Activated T-helper 1 cell treated with anti-CD3 and anti-CD28 coated beads, Interleukin-2, amount 50 U/mL, for 16 hours (primary cell): ENCODE data around the gene CEACAM3.
"Not testable (repeated sequence)": the region's sequence is repeated elsewhere in the genome, so short reads cannot be mapped to it uniquely, and the experiment has no call there.

Experiments used
- DNase-seq, 2 donors: peaks; one replicate each; pipeline ENCODE4 v3.0.0-alpha.2; 2020; ENCODE audit warnings: low read depth in 1 of 2, low spot score in 1 of 2

The CEACAM3 gene

DNA sequence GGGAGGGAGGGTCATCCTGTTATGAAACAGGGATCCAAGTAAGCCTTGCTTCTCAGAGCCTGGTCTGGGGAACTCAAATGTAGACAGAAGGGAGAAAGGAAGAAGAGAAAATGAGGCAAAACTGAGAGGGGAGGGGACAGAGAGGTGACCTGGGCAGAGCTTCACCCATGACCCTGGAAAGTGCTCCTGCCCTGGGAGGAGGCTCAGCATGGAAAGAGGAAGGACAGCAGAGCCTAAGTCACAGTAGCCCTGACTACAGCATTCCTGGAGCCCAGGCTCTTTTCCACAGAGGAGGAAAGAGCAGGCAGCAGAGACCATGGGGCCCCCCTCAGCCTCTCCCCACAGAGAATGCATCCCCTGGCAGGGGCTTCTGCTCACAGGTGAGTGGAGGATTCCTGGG, at the start of gene CEACAM3:
TSS of gene CEACAM3 (plus strand) at position 226 of the 400 bp plus-strand sequence. CDS start at position 317, 91 bp downstream.
- no peak for DNase-seq

DNA sequence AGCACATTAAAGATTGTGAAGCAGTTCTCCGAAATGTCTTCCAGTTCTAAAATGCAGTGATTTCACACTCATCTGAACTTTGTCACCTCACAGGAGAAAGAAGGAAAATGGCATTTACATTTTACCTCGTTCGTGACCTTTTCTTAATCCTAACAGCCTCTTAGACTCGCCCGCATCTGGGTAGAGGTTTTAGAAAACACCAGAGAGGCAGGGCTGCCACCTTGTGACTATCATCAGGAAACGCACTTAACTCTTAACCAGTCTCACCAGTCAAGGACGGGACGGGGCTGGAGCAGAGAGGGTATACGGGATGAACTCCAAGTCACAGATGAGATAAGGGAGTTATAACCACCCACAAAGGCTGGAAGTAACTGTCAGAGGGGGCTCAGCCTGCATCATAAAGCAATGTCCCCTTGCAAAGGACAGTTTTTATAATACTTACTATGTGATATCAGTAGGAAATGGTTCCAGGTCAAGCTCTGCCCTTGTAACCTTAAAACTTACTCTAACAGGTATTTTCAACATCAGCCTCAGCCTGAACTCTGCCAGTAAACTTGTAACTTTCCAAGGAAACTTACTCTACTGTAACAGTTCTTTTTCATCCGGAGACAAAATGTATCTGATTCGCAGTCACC, 49.7 kb upstream of the CEACAM3 start:
- peak in 1 of 2 donors; percentile 10 for DNase-seq

DNA sequence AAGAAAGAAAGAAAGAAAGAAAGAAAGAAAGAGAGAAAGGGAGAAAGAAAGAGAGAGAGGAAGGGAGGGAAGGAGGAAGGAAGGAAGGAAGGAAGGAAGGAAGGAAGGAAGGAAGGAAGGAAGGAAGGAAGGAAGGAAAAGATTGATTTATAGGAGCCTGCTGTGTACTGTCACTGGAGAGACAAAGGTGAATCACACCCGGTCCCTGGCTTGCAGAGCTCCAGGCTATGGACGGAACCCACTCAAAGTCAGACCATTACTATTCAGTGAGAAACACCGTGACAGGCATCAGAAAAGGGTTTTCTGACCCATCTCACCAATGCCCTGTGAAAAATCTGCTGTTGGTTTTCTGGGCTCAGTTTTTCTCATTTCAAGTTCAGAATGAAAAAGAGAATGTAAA, 48.4 kb upstream of the CEACAM3 start:
- DNase-seq: no peak

DNA sequence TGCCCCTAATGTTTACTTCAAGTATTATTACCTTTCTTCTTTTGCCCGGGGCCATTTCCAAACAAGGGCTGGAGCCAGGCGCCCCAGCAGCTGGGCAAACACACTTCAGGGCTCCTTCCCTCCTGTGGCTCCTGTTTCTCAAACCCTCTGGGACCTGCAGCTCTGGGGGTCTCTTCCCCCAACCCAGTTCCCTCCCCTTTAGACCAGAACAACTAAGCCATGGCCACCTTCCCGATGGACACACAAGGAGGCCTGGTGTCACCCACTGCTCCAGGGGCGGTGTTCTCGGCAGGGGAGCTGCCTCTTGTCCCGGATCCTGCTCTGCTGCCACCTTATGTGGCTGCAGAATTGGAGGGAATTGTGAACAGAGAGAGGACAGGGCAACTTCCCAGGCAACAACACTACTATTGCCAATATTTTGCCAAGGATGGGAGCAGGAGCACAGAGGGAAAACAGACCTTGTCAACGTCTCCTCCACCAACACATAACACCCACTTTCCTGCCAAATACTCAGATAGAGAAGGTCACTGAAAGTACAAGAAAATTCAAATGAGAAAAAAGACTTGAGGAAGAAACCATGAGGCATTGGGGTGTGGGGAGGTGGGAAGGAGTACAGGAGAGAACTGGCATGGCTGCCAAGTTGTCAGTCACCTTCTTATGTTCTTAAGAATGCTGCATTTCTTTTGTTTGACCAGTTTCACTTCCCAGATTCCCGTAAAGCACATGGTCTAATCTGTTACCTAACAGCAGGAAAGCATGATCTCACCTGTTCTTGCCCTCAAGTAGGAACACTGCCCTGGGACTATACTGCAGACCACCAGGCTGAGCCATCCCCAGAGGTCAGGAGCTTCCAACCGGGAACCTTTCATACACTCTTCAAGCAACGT, 45.9 kb upstream of the CEACAM3 start:
- DNase-seq: not testable (repeated sequence)

DNA sequence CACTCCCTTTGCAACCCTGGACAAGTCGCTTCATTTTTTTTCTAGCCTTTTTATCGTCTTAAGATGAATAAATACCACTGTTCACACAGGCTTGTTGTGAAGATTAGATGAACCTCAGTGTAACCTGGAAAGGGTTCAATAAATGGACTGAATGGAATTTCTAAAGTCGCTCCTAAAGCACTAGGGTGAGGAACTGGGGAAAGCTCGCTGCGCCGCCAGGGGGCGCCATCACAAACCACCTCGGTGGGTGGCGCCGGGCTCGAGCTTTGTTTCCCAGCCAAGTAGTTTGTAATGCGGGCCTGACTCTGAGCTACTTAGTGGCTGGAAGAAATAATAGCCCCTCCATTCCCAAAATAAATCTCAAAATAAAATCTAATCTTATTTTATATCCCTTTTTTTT, 43.2 kb upstream of the CEACAM3 start:
- peak; percentile 64 to 66 for DNase-seq

DNA sequence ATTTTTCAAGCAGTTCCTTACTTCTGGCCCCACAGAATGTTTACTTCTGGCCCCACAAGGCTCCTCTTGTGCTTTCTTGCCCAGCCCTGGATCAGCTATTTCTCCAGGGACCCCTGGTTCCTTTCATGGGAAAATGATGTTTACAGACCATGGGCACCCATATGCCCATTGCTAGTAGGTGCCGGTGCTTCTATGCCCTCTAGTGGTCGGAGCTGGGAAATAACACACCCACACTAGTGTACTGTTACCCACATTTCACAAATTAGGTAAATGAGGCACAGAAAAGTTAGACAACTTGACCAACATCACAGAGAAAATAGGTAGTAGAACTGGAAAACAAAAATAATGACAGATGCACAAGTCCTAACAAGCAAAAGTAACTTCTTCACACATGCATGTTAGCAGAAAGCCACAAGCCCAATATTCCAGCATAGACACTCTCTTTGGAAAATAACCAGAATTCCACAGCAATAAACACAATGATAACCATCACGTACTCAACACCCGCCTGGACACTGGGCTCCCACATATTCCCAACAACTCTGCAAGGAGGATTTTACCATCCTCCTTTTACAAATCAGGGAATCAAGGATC, 42.4 kb upstream of the CEACAM3 start:
- peak; percentile 41 to 49 for DNase-seq

DNA sequence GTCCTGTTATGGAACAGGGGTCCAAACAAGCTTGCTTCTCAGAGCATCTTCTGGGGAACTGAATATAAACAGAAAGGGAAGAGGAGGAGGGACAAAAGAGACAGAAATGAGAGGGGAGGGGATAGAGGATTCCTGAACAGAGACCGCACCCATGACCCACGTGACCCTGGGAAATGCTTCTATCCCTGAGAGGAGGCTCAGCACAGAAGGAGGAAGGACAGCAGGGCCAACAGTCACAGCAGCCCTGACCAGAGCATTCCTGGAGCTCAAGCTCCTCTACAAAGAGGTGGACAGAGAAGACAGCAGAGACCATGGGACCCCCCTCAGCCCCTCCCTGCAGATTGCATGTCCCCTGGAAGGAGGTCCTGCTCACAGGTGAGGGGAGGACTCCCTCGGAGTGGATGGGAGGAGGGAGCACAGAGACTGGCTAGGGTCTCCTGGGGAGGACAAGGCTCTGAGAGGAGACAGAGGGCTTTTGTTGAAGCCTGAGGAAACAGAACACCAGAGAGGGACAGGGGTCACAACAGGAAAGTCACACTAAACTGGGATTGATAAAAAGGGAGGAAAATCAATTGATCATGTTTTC, 41.0 kb upstream of the CEACAM3 start, which contains the start of gene CEACAM6:
TSS of gene CEACAM6 (plus strand) at position 203 of the 586 bp plus-strand sequence. CDS start at position 312, 109 bp downstream.
- no peak for DNase-seq

DNA sequence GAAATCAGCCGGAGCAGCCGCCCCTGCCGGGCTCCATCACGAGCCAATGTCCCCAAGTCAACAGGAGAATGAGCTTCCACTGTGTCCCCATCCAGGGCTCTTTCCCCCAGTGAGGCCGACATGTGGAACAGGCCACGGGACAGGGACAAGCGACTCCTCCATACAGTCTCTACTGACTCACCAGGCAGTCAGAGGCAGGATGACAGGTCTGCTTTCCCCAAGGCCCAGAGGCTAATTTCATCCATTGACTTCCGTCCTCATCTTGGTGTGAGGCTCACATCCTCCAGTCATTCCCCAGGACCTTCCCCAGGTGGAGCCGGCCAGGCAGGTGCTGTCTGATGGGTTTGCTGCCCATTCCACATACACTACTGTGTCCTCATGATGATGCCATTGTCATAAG, 37.5 kb upstream of the CEACAM3 start:
- DNase-seq: no peak

DNA sequence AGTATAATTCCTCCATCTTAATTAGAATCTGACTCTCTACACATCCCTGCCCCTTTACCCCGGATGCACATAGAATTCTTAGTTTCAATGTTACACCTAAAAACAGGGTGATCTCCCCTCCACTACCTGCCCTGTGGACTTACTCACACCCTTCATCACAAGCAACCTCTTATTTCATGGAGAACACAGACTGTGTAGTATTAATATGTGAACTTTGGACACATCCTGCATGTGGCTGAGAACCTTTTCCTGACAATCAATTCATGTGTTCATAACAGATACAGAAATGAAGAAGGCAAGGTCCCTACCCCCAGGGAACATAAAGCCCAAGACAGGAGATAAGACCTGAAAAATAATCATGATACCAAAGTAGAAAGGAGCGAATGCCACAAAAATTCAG, 29.3 kb upstream of the CEACAM3 start:
- no peak for DNase-seq

DNA sequence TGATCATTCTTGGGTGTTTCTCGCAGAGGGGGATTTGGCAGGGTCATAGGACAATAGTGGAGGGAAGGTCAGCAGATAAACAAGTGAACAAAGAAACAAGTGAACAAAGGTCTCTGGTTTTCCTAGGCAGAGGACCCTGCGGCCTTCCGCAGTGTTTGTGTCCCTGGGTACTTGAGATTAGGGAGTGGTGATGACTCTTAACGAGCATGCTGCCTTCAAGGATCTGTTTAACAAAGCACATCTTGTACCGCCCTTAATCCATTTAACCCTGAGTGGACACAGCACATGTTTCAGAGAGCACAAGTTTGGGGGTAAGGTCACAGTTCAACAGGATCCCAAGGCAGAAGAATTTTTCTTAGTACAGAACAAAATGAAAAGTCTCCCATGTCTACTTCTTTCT, 28.3 kb upstream of the CEACAM3 start:
- not testable (repeated sequence) for DNase-seq

DNA sequence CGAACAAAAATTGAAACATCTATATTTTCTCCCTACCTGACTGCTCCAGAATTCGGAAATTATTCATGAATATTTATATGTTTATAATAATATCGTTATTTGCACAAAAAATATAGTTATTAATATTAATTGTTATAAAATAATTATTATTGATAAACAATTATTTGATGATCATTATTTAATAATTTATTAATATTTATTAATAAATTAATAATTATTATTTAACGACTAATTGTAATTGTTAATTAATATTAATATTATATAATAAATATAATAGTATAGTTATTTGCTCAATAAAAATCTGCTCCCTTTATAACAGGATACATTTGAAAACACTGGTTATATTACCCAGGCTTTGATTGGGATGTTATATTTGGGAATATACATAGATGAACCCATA, 26.8 kb upstream of the CEACAM3 start:
- no peak for DNase-seq

DNA sequence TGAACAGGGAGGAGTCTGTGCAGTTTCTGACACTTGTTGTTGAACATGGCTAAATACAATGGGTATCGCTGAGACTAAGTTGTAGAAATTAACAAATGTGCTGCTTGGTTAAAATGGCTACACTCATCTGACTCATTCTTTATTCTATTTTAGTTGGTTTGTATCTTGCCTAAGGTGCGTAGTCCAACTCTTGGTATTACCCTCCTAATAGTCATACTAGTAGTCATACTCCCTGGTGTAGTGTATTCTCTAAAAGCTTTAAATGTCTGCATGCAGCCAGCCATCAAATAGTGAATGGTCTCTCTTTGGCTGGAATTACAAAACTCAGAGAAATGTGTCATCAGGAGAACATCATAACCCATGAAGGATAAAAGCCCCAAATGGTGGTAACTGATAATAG, 25.0 kb upstream of the CEACAM3 start:
- no peak for DNase-seq

DNA sequence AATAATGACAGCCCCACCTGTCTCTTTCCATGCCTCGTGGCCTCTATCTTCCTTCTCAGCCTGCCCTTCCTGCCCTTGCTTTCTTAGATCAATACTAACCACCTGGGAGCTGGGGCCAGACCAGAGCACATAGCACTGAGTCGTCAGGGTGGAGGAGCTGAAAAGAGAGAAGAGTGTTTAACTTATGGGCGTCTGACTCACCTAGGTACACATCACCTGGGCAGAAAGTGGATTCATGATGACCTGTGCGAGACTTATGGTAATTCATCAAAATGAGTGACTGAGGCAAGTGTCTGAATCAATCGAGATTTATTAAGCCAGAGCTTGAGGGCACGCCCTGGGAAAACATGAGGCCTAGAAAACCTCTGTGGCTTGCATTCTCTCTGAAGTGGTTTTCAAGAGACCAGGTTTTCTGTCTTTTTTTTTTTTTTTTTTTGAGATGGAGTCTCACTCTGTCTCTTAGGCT, 21.8 kb upstream of the CEACAM3 start:
- peak in 1 of 2 donors; percentile 19 for DNase-seq

DNA sequence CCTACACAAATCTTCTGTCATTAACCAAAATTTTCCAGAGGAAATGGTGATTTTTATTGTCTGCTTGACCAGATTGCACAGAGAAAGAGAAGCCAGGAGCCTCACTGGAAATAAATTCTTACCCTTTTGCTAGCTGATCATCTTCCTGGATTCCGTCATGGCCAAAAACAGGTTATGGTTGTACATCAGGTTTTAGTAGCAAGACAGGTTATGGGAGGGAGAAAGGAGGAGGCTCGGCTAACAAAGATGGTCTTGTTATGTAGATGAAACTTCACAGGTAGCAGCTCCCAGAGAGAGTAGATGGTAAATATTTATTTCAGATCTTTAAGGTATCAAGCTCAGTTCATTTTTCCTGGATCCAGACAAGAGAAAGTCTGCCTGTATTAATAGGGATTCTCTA, 19.7 kb upstream of the CEACAM3 start:
- no peak for DNase-seq

DNA sequence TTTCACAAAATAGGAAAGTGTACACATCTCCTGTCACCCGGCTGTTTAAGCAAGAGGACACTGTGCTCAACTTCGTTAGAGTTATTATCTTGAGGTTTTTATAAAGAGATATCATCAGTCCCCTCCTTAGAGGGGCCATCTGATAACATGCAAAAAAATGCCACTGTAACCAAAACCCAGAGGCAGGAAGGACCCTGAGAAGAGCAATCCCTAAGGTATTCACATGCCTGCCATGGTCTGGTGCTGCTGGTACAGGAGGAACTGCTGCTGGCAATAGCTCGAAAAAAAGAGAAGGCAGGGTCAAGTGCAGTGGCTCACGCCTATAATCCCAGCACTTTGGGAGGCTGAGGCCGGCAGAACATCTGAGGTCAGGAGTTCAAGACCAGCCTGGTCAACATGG, 12.8 kb upstream of the CEACAM3 start:
- DNase-seq: no peak

DNA sequence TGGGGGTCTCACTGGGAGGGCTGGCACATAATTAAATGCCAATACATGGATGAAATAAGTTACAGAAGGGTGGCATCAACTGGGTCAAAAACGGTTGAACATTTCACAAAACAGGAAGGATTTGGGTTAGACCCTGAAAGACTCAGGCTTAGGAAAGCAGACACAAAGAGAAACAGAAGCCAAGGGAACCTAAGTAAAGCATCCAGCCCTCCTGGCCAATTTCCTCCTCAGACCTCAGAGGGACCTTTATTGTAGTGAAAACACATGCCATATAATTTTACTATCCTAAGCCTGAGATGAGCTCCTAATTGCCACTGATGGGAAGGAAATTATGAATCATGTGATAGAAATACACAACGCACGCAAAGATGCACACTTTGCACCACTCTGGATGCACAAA, 12.1 kb upstream of the CEACAM3 start:
- no peak for DNase-seq

DNA sequence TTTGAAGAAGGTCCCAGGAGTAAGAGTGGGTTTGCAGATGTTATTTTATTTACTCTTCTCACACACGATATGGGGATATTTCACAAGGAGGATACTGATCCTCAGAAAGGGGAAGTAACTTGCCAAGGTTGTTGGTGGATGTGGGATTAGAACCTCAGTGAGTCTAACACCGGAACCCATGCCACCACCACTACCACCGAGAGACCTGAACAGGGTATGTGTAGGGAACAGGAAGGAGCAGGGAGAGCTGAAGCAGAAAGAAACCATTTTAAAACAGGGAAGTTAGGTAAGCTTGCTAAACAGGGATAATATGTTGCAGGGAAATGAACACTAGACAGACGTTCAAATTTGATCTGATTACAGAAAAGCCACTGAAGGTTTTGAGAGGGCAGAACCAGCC, 11.6 kb upstream of the CEACAM3 start:
- DNase-seq: no peak

DNA sequence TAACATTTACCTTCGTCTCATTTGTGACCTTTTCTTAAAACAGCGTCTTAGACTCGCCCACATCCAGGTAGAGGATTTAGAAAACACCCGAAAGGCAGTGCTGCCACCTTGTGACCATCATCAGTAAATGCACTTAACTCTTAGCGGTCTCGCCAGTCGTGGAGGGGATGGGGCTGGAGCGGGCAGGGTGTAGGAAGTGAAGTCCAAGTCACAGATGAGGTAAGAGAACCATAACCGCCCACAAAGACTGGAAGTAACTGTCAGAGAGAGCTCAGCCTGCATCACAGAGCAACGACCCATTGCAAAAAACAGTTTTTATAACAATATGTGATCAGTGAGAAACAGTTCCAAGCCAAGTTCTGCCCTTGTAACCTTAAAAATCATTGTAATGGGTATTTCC, 10.7 kb upstream of the CEACAM3 start:
- DNase-seq: peak; percentile 34 to 49

DNA sequence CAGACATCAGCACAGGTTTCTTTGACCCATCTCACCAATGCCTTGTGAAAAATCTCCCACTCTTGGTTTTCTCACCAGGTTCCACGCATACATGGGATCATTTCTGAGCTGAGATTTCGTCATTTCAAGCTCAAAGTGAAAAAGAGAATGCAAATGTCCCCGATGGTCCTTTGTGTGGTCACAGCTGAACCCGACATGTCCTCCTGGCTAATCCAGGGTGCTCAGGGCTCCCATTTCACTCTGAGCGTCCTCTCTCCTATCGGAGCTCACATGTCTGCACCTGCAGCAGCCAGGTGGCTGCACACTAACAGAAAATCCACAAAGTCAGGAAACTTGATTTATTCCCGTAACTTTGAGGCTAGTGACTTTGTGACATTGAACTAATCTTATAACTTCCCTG, 9.3 kb upstream of the CEACAM3 start:
- DNase-seq: no peak

DNA sequence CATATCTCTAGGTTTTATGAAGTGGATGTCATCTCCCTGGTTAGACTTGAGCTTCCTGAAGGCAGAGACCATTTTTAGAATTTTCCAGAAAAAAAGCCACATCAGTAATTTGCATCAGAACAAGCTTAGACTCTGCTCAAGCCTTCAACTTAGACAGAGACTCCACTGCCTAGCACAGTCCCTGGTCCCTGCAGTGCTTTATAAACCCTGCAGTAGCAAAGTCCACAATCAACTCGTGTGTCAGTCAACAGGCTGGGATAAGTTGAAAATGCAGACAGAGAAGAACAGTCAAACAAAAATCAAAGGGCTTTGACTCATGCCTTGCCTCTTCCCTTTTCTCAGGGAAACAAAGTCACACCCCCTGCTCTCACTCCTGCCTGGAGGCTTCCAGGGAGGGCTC, 7.9 kb upstream of the CEACAM3 start:
- not testable (repeated sequence) for DNase-seq

DNA sequence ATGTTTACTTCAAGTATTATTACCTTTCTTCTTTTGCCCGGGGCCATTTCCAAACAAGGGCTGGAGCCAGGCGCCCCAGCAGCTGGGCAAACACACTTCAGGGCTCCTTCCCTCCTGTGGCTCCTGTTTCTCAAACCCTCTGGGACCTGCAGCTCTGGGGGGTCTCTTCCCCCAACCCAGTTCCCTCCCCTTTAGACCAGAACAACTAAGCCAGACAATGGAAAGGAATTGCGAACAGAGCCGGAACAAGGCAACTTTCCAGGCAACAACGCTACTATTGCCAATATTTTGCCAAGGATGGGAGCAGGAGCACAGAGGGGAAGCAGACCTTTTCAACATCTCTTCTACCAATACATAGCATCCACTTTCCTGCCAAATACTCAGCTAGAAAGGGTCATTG, 7.3 kb upstream of the CEACAM3 start:
- DNase-seq: not testable (repeated sequence)
